MM.1S (cell line): ENCODE data around the gene NRP2.

Experiments
- CTCF ChIP-seq: fragments of 300-600 bp; sonication (generic); IDR thresholded peaks from 2 replicates; pipeline ENCODE4 v1.5.1; 2016; ENCODE audit warnings: antibody characterized with exemption, low read length, mixed read lengths
- EZH2 ChIP-seq: fragments of 300-600 bp; sonication (generic); optimal IDR thresholded peaks from 2 replicates; pipeline ENCODE3; 2017; ENCODE audit warnings: low read depth, mild to moderate bottlenecking, antibody characterized with exemption, low read length, mixed read lengths
- EZH2phosphoT487 ChIP-seq: fragments of 300-600 bp; sonication (generic); IDR thresholded peaks from 2 replicates; pipeline ENCODE4 v1.6.1; 2018; ENCODE audit warnings: antibody characterized with exemption, low read length

GRCh38 chr2:205633994-205634393, 48.3 kb upstream of the NRP2 start:
- TF ChIP-seq CTCF = no peak
- TF ChIP-seq EZH2 = no peak
- no peak for TF ChIP-seq EZH2phosphoT487
